Measurements from ENCODE around the gene TSPAN9.

The TSPAN9 gene

DNA sequence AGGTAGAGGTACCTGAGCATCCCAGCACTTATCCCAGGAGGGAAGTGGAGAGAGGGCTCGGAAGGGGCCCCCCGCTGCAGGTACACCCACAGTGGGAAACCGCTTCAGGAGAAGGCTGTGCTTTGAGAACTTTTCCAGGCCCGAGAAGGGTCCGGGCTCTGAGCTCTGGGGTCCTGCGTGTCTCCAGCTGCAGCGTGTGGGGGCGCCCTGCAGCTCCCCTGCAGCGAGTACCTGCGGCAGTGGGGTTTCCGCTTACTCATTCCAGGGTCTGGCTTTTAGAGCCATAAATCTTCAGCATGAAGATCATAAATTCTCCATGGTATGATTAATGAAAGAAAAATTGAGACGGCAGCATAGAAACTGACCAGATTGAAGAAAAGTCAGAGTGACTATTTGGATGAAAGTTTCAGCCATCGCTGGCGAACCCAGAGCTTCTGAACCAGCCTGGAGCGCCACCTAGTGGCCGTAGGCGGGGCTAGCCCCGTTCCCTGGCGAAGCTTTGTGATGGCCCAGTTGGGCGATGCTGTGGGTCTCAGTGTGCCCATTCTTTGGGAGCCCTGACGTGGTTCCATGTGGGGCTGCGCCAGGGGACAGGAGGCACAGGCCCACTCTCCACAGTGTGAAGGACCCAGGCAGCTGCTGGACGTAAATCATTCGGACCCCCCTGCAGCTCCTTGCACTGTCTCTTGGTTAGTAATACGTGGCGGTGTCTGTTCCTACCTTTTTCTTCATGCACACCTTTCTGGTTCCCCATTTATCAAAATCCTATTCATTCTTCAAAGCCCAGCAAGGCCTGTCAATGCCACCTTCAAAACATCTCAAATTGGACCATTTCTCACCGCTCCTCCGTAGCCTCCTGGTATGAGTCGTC, 198.2 kb downstream of the TSPAN9 start:
- DNase-seq (ENCODE audit: extremely low read depth, low read depth), result peak; percentile 34
- TF ChIP-seq, protein P1, sequence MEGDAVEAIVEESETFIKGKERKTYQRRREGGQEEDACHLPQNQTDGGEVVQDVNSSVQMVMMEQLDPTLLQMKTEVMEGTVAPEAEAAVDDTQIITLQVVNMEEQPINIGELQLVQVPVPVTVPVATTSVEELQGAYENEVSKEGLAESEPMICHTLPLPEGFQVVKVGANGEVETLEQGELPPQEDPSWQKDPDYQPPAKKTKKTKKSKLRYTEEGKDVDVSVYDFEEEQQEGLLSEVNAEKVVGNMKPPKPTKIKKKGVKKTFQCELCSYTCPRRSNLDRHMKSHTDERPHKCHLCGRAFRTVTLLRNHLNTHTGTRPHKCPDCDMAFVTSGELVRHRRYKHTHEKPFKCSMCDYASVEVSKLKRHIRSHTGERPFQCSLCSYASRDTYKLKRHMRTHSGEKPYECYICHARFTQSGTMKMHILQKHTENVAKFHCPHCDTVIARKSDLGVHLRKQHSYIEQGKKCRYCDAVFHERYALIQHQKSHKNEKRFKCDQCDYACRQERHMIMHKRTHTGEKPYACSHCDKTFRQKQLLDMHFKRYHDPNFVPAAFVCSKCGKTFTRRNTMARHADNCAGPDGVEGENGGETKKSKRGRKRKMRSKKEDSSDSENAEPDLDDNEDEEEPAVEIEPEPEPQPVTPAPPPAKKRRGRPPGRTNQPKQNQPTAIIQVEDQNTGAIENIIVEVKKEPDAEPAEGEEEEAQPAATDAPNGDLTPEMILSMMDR (IDR thresholded peaks at IDR 0.05; ENCODE audit: low read depth, low read length), result peak; percentile 98

- no peak for DNase-seq (ENCODE audit: extremely low read depth, low read depth)
- TF ChIP-seq, protein P1 (IDR thresholded peaks at IDR 0.05; ENCODE audit: low read depth, low read length), result no peak
Observed at GRCh38 chr12:3276226-3276625, 199.0 kb downstream of the TSPAN9 start.

- TF ChIP-seq, protein P1 (IDR thresholded peaks at IDR 0.05; ENCODE audit: low read depth, low read length), result no peak
- no peak for DNase-seq (ENCODE audit: extremely low read depth, low read depth)
Observed at GRCh38 chr12:3277306-3277943, 200.2 kb downstream of the TSPAN9 start.

DNA sequence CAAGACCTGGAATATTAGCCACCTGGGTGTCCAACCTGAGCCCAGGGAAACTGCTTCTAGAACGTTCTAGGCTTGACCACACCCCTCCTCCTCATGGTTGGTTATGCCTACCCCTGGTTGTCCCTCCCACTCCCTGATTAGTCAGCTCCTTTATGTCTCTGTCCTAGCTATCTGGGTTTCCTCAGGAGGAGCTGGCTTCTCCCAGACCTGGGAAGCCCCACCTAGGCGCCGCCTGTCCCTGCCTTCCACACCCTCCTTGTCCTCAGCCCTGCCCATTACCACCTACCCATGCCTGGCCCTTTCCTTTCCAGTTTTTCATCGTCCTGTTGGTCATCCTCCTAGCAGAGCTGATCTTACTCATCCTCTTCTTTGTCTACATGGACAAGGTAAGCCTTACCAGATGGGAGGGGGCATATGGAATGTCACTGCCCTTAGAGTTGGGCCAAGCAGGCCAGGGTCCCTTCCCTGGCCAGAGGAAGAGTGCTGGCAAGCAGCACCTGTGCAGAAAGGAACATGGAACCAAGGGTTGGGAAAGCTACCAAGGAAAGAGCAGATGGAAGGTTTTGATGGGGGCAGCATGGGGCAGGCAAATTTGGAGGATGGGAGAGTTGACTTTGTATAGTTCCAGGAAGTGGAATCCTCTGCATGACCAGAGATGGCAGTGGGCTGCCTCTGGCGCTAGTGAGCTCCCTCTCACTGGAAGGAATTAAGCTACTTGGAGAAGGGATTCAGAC, 201.7 kb downstream of the TSPAN9 start:
- TF ChIP-seq, protein P1 (IDR thresholded peaks at IDR 0.05; ENCODE audit: low read depth, low read length), result no peak
- no peak for DNase-seq (ENCODE audit: extremely low read depth, low read depth)

GRCh38 chr12:3279415-3279780, 202.2 kb downstream of the TSPAN9 start:
- TF ChIP-seq, protein P1 (IDR thresholded peaks at IDR 0.05; ENCODE audit: low read depth, low read length), result no peak

GRCh38 chr12:3279832-3280231, 202.7 kb downstream of the TSPAN9 start:
- DNase-seq (ENCODE audit: extremely low read depth, low read depth), result no peak
- TF ChIP-seq, protein P1 (IDR thresholded peaks at IDR 0.05; ENCODE audit: low read depth, low read length), result no peak

More at GRCh38 chr12:3279415-3279780, 202.2 kb downstream of the TSPAN9 start:
- no peak for DNase-seq (ENCODE audit: extremely low read depth, low read depth)
